ENCODE measurements around the gene ZC3H18. TPM values are rescaled to one million over a fixed set of nuclear protein-coding genes. Genes with fewer than 3 reads are reported as not detected.

ZC3H18 gene
- total and polyA plus RNA-seq, 5 donors from 2014 or later = 10.9 to 162 (median 13.6) TPM

- no peaks in the 10 kb centered on the region for H3K4me1 ChIP-seq (ENCODE audit: control insufficient read depth, insufficient read depth, low read length, poor library complexity, severe bottlenecking)
- H3K9me3 Mint-ChIP-seq = no peaks in the 10 kb centered on the region
- H3K36me3 Mint-ChIP-seq = peaks cover 7% of the 10 kb centered on the region
- peaks cover 0 to 4% (median 0%) of the 10 kb centered on the region in 4 donors for H3K4me1 Mint-ChIP-seq
- H3K27me3 ChIP-seq (ENCODE audit: control insufficient read depth, insufficient read depth, low read length) = no peaks in the 10 kb centered on the region
- no peak overlapping the region for H3K4me3 ChIP-seq (ENCODE audit: low read depth, low read length)
- no peak overlapping the region for H3K27ac Mint-ChIP-seq
- DNase-seq (no peak), ATAC-seq (ENCODE audit: low read depth in 2 of 2) (no peak)
- no peak overlapping the region for H3K4me3 Mint-ChIP-seq
- H3K36me3 ChIP-seq (ENCODE audit: control insufficient read depth, insufficient read depth, low read length) = no peaks in the 10 kb centered on the region
- H3K9me3 ChIP-seq (ENCODE audit: control insufficient read depth in 2 of 2, low read length in 2 of 2) = no peaks in the 10 kb centered on the region
- no peaks in the 10 kb centered on the region for H3K27me3 Mint-ChIP-seq
- H3K27ac ChIP-seq (ENCODE audit: insufficient read depth, low read length, poor library complexity, severe bottlenecking) = no peak overlapping the region
Measured at GRCh38 chr16:88669980-88670379, 99.8 kb downstream of the ZC3H18 start.

- Histone ChIP-seq H3K27ac (ENCODE audit: insufficient read depth, low read length, poor library complexity, severe bottlenecking) (no peak overlapping the region), H3K9me3 (ENCODE audit: control insufficient read depth in 2 of 2, low read length in 2 of 2) (no peaks in the 10 kb centered on the region), H3K27me3 (ENCODE audit: control insufficient read depth, insufficient read depth, low read length) (no peaks in the 10 kb centered on the region), H3K4me3 (ENCODE audit: low read depth, low read length) (no peak overlapping the region), H3K36me3 (ENCODE audit: control insufficient read depth, insufficient read depth, low read length) (peaks cover 4% of the 10 kb centered on the region), H3K4me1 (ENCODE audit: control insufficient read depth, insufficient read depth, low read length, poor library complexity, severe bottlenecking) (no peaks in the 10 kb centered on the region)
- no peak overlapping the region for H3K4me3 Mint-ChIP-seq
- no peaks in the 10 kb centered on the region for H3K9me3 Mint-ChIP-seq
- ATAC-seq (ENCODE audit: low read depth in 2 of 2) = no peak
- H3K4me1 Mint-ChIP-seq = no peaks in the 10 kb centered on the region
- H3K36me3 Mint-ChIP-seq = peaks cover 7% of the 10 kb centered on the region
- no peak for DNase-seq
- H3K27ac Mint-ChIP-seq = no peak overlapping the region
- no peaks in the 10 kb centered on the region for H3K27me3 Mint-ChIP-seq
Measured at GRCh38 chr16:88671806-88672205, 101.6 kb downstream of the ZC3H18 start.

- no peaks in the 10 kb centered on the region for H3K27me3 Mint-ChIP-seq
Measured at GRCh38 chr16:88672776-88673175, 102.6 kb downstream of the ZC3H18 start.

GRCh38 chr16:88673716-88674379 lies 103.6 kb downstream of the ZC3H18 start:
- no peak overlapping the region for H3K27ac ChIP-seq (ENCODE audit: insufficient read depth, low read length, poor library complexity, severe bottlenecking)
- no peaks in the 10 kb centered on the region for H3K27me3 Mint-ChIP-seq
- H3K9me3 Mint-ChIP-seq = no peaks in the 10 kb centered on the region
- no peaks in the 10 kb centered on the region for H3K9me3 ChIP-seq (ENCODE audit: control insufficient read depth in 2 of 2, low read length in 2 of 2)
- H3K27ac Mint-ChIP-seq = no peak overlapping the region
- no peaks in the 10 kb centered on the region for H3K27me3 ChIP-seq (ENCODE audit: control insufficient read depth, insufficient read depth, low read length)
- no peak for DNase-seq
- H3K4me1 Mint-ChIP-seq = no peaks in the 10 kb centered on the region
- H3K4me3 ChIP-seq (ENCODE audit: low read depth, low read length) = no peak overlapping the region
- H3K36me3 ChIP-seq (ENCODE audit: control insufficient read depth, insufficient read depth, low read length) = peaks cover 24% of the 10 kb centered on the region
- H3K4me1 ChIP-seq (ENCODE audit: control insufficient read depth, insufficient read depth, low read length, poor library complexity, severe bottlenecking) = no peaks in the 10 kb centered on the region
- peaks cover 4% of the 10 kb centered on the region for H3K36me3 Mint-ChIP-seq
- no peak overlapping the region for H3K4me3 Mint-ChIP-seq
- no peak for ATAC-seq (ENCODE audit: low read depth in 2 of 2)

More at GRCh38 chr16:88672776-88673175, 102.6 kb downstream of the ZC3H18 start:
- Mint-ChIP-seq H3K36me3 (peaks cover 4% of the 10 kb centered on the region), H3K4me3 (no peak overlapping the region), H3K4me1 (no peaks in the 10 kb centered on the region), H3K27ac (no peak overlapping the region), H3K9me3 (no peaks in the 10 kb centered on the region)
- Histone ChIP-seq H3K27ac (ENCODE audit: insufficient read depth, low read length, poor library complexity, severe bottlenecking) (no peak overlapping the region), H3K27me3 (ENCODE audit: control insufficient read depth, insufficient read depth, low read length) (no peaks in the 10 kb centered on the region), H3K4me1 (ENCODE audit: control insufficient read depth, insufficient read depth, low read length, poor library complexity, severe bottlenecking) (no peaks in the 10 kb centered on the region), H3K4me3 (ENCODE audit: low read depth, low read length) (no peak overlapping the region), H3K36me3 (ENCODE audit: control insufficient read depth, insufficient read depth, low read length) (peaks cover 14% of the 10 kb centered on the region), H3K9me3 (ENCODE audit: control insufficient read depth in 2 of 2, low read length in 2 of 2) (no peaks in the 10 kb centered on the region)
- no peak for DNase-seq
- ATAC-seq (ENCODE audit: low read depth in 2 of 2) = no peak

GRCh38 chr16:88676502-88677242 lies 106.5 kb downstream of the ZC3H18 start:
- H3K36me3 ChIP-seq (ENCODE audit: control insufficient read depth, insufficient read depth, low read length) = peaks cover 31% of the 10 kb centered on the region
- no peaks in the 10 kb centered on the region for H3K27me3 ChIP-seq (ENCODE audit: control insufficient read depth, insufficient read depth, low read length)
- no peak overlapping the region for H3K27ac ChIP-seq (ENCODE audit: insufficient read depth, low read length, poor library complexity, severe bottlenecking)
- H3K36me3 Mint-ChIP-seq = peaks cover 7% of the 10 kb centered on the region
- H3K9me3 Mint-ChIP-seq = peaks cover 0 to 1% (median 0%) of the 10 kb centered on the region in 7 donors
- no peak overlapping the region for H3K4me3 Mint-ChIP-seq
- peaks cover 13% of the 10 kb centered on the region for H3K4me1 ChIP-seq (ENCODE audit: control insufficient read depth, insufficient read depth, low read length, poor library complexity, severe bottlenecking)
- no peak overlapping the region for H3K4me3 ChIP-seq (ENCODE audit: low read depth, low read length)
- no peaks in the 10 kb centered on the region for H3K27me3 Mint-ChIP-seq
- H3K27ac Mint-ChIP-seq = no peak overlapping the region
- no peaks in the 10 kb centered on the region for H3K9me3 ChIP-seq (ENCODE audit: control insufficient read depth in 2 of 2, low read length in 2 of 2)
- ATAC-seq (ENCODE audit: low read depth in 2 of 2) (no peak), DNase-seq (no peak)
- peaks cover under 1 to 12% (median 5%) of the 10 kb centered on the region in 4 donors for H3K4me1 Mint-ChIP-seq

GRCh38 chr16:88677721-88678120 lies 107.5 kb downstream of the ZC3H18 start:
- H3K36me3 ChIP-seq (ENCODE audit: control insufficient read depth, insufficient read depth, low read length) = peaks cover 31% of the 10 kb centered on the region
- no peaks in the 10 kb centered on the region for H3K9me3 ChIP-seq (ENCODE audit: control insufficient read depth in 2 of 2, low read length in 2 of 2)
- H3K27ac ChIP-seq (ENCODE audit: insufficient read depth, low read length, poor library complexity, severe bottlenecking) = no peak overlapping the region
- no peaks in the 10 kb centered on the region for H3K27me3 ChIP-seq (ENCODE audit: control insufficient read depth, insufficient read depth, low read length)
- H3K4me3 ChIP-seq (ENCODE audit: low read depth, low read length) = no peak overlapping the region
- H3K36me3 Mint-ChIP-seq = peaks cover 7% of the 10 kb centered on the region
- peaks cover 23% of the 10 kb centered on the region for H3K4me1 ChIP-seq (ENCODE audit: control insufficient read depth, insufficient read depth, low read length, poor library complexity, severe bottlenecking)
- H3K27ac Mint-ChIP-seq = no peak overlapping the region
- ATAC-seq (ENCODE audit: low read depth in 2 of 2) = no peak
- peaks cover 3 to 21% (median 15%) of the 10 kb centered on the region in 4 donors for H3K4me1 Mint-ChIP-seq
- no peaks in the 10 kb centered on the region for H3K27me3 Mint-ChIP-seq
- no peak for DNase-seq
- H3K4me3 Mint-ChIP-seq = no peak overlapping the region
- H3K9me3 Mint-ChIP-seq = peaks cover 0 to 1% (median 0%) of the 10 kb centered on the region in 7 donors

GRCh38 chr16:88678224-88678979 lies 108.2 kb downstream of the ZC3H18 start:
- no peak overlapping the region for H3K4me3 ChIP-seq (ENCODE audit: low read depth, low read length)
- no peaks in the 10 kb centered on the region for H3K9me3 ChIP-seq (ENCODE audit: control insufficient read depth in 2 of 2, low read length in 2 of 2)
- Mint-ChIP-seq H3K4me3 (no peak overlapping the region), H3K27me3 (no peaks in the 10 kb centered on the region), H3K36me3 (peaks cover 7% of the 10 kb centered on the region), H3K9me3 (peaks cover 0 to 1% (median 0%) of the 10 kb centered on the region in 7 donors), H3K4me1 (peaks cover 3 to 25% (median 17%) of the 10 kb centered on the region in 4 donors), H3K27ac (no peak overlapping the region)
- no peak for ATAC-seq (ENCODE audit: low read depth in 2 of 2)
- peaks cover 23% of the 10 kb centered on the region for H3K4me1 ChIP-seq (ENCODE audit: control insufficient read depth, insufficient read depth, low read length, poor library complexity, severe bottlenecking)
- no peaks in the 10 kb centered on the region for H3K27me3 ChIP-seq (ENCODE audit: control insufficient read depth, insufficient read depth, low read length)
- H3K27ac ChIP-seq (ENCODE audit: insufficient read depth, low read length, poor library complexity, severe bottlenecking) = no peak overlapping the region
- peaks cover 31% of the 10 kb centered on the region for H3K36me3 ChIP-seq (ENCODE audit: control insufficient read depth, insufficient read depth, low read length)
- no peak for DNase-seq
